ENCODE data around the gene KRT5.

Gene KRT5

DNA sequence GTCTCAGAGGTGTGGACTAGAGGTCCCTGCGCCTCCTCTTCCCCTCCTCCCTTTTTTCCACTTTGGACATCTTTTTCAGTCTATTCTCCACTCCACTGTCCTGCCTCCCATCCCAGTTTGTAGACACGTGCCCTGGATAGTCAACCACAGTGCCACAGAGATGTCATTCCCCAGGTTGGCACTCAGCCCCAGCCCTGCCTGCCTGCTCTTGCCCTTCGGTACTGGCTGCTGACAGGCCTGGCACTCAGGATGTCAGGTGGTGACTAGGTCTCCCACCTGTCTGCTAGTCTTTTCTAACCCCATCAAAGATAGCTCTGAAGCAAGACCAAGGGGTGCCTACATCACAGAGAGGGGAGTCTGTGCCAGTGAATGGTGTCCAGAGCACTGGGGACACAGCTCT, 16.9 kb upstream of the KRT5 start:
- no peak for DNase-seq (ENCODE audit: low spot score)

DNA sequence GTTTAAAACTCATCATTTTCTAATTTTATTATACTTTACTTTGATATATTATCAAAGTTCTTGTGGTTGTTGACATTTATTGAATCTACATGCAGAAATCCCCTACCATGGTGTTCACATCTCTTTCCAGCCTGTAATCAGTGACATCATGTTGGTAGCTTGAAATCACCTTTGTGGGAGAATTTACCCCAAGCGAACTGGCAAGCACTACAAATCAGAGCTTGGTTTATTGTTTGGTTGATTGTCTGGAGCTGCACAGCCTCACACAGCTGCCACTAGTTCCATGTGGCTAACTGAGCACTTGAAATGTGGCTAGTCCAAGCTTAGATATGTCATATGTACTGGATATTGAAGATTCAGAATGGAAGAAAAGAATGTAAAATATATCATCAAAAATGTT, 15.4 kb upstream of the KRT5 start:
- DNase-seq (ENCODE audit: low spot score): no peak

DNA sequence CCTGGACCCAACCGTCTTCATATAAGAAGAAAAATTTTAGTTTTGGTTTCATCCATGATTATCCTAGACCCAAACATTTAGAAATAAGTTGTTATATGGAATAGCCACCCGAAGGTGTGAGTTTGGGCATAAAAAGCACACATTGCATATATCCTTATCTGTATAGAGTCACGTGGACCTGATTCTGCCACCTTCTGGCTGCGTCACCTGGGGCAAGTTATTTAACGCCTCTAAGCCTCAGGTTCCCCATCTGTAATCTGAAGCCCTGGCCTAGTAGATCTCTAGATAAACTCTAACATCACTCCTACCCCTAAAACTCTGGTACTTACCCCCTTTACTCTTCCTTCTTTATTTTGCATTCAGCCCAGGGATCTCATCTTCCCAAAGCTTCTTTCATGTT, 14.3 kb upstream of the KRT5 start:
- DNase-seq (ENCODE audit: low spot score): no peak

DNA sequence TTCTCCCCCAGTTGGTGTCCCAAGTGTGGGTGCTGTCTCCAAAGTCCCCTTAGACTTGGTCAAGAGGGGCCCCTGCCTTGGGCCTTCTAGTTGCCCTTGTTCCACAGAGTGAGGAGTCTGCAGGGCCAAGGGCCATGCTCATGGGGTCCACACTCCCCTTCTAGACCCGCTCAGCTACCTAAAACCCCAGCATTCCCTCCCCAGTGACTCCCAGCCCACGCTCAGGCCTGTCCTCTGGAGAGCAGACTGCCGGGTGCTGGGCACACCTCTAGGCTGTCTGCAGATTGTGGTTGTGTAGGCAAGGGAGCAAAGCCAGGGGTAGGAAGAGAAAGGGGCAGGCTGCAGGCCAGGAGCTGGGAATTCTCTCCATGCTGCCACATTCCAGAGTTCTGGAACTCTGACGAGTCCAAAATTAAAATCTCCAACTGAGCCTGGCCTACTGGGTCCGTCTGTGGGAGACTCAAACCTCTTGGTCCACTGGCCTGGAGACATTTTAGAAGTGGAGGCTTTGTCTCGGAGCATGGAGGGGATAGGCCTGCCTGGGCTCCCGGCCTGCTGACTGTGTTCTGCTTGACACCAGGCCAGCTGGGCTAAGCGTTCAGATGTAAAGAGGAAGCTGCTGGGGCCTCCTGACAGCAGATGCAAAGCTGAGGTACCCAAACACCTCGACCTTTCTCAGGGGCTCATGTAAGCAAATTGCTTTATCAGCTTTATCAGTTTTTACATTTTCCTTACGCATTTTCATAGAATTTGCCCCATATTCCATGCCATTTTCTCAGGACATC, 13.7 kb upstream of the KRT5 start:
- DNase-seq (ENCODE audit: low spot score): no peak

DNA sequence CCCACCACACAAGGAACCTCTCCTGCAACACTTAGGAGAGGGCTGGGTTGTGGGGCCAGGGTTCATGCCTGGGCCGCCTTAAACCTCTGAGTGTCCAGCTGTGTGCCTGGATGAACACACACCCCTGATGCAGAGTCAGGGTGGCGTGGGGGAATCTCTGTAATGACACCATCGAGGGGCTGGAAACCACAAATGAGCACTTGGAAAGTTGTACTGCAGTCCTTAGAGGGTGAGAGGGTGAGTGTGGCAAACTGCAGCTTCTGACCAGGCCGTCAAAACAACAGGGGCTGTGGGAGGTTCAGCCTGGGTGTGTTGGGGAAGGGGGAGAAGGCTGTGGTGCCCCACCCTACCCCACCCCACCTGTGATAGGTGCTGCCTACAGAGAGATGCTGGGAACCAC, 12.4 kb upstream of the KRT5 start:
- no peak for DNase-seq (ENCODE audit: low spot score)

DNA sequence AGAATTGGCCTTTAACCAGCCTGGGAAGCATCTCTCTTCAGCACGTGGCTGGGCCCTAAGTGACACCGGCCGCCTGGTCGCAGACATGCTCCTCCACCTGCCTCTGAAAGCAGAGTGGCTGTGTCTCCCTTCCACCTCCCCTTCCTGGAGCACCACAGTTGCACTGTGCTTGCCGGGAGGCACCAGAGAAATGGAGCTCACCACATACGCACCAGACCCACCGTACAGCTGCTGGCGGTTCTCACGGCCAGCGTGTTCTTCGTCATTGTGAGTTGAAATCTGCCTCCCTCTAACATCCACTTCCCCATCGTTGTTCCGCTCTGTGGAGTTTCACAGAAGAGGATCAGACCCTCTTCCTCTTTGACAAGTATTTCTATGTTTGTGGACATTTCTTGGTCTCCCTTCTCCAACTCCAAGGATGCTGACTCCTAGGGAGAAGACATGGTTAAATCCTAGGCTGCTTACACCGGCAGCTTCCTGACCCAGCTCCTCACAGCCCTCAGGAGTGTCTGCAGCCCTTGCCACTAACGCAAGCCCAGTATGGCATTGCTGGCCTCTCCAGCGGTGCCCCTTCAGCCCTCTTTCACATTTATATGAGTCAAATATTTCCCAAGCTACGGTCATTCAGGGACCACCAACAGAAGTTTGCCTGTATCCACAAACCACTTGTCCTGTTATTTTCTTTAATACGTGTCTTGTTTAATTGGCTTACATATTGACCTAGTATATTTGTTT, 11.5 kb upstream of the KRT5 start:
- no peak for DNase-seq (ENCODE audit: low spot score)

DNA sequence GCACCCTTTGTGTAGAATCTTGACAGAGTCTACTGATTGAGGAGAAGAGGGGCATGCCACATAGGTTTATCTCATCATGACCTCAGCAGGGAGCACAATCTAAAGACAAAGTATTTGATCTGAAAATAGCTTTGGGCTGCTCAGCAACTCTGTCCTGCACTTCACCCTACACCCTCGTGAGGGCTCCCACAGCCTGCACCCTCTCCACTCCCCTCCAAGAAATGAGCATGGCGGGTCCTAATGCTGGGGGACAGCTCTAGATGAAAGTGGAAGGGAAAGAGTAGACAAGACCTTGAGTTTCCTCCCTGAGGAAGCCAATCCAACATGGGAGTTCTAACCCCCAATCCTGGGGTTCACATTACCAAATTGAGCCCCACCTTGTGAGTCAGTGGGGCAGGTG, 10.7 kb upstream of the KRT5 start:
- DNase-seq (ENCODE audit: low spot score): no peak

DNA sequence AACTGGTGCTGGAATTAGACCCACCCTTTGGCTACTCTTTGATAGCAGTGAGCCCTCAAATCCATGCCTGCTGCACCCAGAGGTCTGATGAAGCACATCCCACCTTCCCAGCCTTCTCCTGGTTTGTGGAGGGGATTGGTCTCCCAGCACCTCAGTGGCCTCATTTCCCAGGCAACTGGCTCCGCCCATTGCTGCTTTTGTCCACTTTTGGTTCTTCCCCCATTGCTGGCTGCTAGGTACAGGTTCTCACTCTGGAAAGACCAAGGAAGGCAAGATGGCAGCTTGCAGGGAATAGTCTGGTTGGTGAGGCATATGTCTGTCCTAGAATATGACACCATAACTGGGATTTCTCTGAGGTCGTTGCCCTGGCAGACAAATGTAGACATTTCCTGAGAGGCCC, 10.2 kb upstream of the KRT5 start:
- no peak for DNase-seq (ENCODE audit: low spot score)

DNA sequence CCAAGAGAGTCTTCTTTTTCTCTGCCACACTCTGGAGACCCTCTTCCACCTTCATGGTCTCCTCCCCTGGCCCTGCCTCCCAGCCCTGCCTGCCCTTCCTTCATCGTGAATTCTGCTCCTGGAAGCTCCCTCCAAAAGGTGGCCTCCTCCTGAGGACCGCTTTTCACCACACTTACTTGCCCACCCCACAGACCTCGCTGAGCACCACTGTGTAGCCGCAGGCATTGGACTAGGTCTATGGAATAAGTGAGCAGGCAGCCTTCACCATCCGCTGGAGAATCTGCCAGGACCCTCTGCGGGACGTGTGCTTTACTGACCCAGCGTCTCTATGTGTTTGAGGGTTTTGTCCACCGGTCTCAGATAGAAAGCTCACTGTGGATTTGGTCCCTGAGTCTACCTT, 9.7 kb upstream of the KRT5 start:
- DNase-seq (ENCODE audit: low spot score): no peak

DNA sequence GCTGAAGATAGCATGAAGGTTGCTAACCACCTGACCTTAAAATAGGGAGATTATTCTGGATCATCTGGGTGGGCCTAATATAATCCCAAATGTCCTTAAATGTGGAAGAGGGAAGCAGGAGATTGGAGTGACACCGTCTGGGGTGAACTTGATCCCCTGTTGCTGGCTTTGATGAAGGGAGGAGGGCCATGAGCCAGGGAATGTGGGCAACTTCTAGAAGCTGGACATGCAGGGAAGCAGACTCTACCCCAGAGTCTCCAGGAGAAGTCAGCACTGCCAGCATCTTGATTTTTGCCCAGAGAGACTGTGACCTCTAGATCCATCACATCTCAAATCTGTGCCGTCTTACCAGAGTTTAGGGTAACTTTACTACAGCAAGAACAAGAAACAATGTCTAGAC, 9.2 kb upstream of the KRT5 start:
- no peak for DNase-seq (ENCODE audit: low spot score)

DNA sequence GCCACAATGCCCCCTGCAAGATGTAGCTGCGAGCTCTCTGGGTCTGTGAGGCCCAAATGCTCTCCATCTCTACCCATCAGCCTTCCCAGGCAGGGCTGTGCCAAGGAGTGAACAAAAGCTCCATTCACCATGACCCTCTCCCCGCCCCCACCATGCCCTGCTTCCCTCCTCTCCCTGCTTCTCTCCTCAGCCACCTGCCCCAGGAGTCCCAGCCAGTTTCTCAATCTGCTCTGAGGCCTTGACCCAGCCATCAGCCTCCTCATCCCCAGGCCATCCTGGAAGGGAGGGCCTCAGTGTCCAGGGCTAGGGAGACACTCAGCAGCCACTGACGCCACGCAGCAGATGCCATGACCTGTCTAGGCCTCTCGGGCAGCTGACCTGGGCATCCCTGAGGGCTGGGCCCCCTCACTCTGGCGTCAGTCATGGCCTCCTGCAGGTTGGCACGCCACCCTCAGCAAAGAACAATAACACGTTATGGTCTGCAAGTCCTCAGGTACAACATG, 8.5 kb upstream of the KRT5 start:
- no peak for DNase-seq (ENCODE audit: low spot score)

DNA sequence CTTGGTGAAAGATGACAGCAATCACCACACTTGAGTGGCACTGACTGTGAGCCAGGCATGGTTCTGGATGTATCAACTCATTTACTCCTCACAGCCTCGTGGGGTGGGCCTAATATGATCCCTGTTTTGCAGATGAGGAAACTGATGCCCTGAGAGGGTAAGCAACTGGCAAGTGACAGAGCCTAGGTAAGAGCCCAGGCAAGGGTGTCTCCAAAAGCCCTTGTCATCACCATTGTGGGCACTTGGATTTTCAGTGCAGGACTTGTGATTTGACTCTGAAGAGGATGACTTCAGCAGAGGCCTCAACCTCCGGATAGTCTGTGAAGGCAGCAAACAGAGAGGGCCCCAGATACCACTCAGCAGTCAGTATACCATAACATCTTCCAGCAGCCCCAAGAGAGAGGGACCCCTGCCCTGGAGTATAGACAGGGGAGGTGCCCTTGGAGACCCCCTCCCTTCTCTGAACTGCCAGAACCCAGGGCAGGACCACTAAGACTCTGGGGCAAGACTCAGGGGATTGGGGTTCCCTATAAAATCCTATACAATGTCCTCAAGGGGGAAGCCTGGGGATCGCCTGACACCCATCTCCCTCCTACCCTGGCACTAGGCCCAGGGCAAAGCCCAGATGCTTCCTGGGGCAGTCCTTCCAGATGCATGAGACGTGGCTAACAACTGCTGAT, 7.1 kb upstream of the KRT5 start:
- DNase-seq (ENCODE audit: low spot score): no peak

DNA sequence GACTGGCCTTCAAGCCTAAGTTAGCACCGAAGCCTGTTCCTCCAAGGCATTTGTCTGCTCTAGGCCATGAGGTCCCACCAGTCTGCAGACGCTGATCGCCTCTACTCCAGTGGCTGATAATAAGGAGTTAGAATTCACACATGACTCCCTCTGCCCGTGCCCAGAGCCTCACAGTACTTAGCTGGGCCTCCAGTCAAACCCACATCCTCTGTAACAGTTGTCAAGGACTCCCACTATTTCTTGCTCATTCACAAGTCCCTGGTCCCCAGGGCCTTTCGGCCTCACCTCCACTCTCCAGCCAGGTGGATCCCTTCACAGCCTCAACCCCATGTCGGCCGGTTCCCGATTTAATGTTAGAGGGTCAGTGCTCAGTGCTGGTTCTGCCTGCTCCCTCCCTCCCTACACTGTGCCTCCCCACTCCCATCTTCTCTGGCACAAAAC, 6.3 kb upstream of the KRT5 start:
- DNase-seq (ENCODE audit: low spot score): no peak

DNA sequence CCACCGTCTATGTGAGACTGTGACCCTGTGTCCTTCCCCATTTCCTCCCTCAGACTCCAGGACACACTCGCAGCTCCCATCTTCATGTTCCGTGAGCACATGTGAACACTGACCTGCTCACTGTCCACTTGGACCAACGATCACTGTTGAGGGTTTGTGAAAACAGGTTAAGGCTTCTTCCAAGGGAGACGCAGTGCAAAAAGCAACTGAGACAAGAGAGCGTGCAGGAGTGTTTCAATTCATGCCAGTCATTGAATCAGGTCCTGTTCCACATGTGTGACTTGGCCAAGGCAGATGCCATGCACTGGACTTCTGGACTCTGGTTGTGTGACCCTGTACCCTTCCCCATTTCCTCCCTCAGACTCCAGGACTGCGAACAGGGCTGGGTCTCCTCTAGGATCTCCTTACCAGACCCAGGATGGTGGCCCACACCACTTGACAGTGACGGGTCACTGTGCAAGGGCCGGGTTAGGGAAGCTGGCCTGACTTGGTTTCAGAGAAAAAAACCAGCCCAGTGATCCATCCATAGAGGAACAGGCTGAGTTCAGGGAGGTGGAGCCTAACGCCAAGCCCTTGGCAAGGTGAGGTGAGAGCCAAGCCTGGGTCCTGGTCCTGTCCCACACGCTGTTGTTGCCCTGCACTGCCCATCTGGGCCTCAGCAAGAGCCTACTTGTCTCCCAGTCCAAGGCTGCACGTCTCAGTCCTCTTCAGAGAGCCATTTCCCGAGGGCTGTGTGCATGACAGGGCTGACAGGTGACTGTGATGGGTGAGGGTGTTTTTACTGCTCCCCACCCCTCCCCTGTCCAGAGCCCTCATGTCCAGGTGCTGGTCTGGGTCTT, 5.7 kb upstream of the KRT5 start:
- no peak for DNase-seq (ENCODE audit: low spot score)

DNA sequence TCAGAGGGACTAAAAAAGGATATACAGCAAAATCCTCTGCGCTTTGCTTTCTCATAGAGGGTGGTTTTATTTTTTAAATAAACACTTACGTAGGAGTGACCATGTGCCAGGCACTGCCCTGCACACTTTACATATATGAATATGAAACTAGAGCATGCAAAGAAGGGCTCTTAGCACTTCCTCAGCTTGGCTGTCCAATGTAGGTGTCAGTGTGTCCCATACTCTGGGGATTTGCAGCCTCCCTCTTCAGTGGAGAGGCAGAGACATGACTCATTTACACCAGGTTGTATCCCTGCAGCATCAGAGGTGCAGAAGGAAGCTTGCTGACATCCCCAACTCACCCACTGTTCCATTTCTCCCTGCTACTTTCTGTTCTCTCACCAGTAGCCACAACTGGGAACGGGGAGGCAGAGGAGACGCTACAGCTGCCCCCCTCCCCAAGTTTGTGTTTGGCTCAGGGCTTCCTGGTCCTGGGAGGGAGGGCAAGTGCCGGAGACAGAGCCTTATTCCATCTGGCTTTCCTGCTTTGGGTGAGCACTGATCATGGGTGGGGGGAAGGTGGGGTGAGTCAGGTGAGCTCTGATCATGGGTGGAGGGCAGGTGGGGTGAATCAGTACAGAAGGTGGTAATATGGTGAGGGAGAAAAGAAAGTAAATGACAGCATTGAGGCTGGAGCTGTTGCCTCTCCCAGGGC, 4.9 kb upstream of the KRT5 start:
- DNase-seq (ENCODE audit: low spot score): no peak

DNA sequence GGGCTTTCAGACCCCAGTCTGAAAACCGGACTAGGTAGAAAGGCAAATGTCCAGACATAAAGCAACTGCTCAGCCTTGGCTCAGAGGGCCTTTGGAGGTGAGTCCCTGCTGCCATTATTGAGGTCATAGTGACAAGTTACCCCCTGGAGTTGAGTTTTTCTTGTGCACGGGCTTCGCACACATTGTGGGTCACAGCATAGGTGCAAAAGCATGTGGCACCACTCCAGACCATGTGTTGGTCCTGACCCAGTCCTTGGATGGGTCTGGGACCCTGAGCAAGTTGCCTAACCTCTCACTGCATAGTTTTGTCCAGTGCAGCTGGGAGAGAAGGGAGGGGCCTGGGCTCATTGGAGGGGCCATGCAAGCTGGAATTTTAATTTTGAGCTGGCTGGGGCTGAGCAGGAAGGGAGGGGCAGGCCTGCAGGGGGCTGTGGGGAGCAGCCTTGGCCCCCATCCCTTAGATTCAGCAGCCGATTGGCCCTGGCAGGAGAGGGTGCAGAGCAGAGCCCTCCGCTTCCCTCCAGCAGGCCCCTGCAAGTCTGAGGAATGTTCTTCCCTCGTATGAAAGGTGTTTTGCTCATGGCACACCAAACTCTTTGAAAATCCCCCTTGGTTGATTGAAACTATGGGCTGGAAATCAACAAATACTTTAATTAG, 4.2 kb upstream of the KRT5 start:
- DNase-seq (ENCODE audit: low spot score): no peak

DNA sequence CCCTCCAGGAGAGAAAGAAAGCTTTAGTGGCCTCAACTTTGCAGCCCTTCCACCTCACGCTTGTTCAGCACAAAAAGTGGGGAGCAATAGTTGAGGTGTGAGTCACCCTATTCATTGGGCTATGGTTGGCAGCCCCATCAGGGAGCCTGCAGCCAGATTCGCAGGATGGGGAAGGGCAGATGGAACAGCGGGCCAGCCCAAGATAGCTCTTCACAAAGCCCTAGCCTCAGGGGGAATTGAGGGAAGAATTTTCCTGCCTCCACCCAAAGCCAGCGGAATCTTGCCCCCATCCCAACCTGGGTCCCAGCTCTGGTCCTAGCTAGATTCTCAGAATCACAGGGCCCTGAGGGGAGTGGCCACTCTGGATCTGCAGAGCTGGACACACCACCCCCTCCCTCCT, 3.6 kb upstream of the KRT5 start:
- DNase-seq (ENCODE audit: low spot score): no peak

DNA sequence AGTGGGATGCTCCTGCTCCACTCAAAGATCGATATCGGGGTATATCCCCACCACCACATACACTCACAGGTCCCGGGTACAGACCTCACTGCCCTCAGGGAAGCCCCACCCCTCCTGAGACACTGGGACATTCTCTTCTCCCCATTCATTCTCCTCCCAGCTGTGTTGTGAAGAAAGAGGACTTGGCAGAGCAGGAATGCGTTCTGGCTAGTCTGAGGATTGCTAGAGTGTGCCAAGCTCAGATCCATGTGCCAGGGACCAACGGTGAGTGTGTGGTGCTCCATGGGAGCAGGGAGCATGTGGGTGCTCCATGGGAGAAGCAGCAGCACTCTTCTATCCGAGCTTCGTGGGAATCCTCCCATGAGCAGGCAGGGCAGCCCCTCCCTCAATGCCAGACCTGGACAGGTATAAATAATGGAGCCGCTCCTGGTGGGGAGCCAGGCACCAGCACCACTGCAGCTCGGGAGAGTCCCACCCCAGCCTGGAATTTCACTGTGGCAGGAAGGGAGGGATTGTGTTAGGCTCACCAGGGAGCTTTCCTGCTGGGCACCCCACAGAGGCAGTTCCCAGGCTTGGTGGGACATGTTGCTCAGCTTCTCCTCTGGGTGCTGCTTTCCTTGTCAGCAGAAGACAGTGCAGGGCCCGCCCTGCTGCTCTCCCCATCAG, 2.3 kb upstream of the KRT5 start:
- DNase-seq (ENCODE audit: low spot score): peak; percentile 39

DNA sequence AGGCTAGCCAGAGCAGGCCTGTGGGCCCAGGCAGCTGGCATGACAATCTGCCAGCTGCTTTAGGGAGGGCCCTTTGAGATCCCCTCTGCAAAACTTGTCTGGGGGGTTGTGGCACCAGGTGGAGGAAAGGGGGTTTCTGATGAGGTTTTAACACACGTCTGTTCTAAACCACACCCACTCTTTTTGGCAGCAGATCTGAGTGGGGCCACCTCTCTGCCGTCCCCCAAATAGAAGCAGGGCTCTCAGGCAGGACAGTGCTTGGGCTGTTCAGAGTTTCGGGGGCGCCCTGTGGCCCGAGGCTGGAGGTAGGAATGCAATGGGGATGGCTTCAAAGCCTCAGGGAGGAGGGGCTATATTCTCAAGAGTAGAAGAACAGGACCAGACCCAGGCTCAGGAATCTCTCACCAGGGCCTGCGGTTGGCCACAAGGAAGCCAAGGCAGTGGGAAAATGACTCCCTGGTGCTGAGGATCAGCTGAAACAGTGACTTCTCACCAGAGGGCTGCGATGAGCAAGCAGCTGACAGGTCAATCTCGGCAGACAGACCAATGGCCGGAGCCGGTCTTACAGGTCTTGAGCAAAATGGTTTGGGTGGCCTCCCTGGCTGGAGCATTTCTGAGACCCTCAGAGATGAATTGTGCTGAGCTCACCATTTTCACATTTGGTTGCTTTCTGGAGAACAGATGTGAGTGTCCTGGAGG, 1.5 kb upstream of the KRT5 start:
- peak; percentile 73 for DNase-seq (ENCODE audit: low spot score)

DNA sequence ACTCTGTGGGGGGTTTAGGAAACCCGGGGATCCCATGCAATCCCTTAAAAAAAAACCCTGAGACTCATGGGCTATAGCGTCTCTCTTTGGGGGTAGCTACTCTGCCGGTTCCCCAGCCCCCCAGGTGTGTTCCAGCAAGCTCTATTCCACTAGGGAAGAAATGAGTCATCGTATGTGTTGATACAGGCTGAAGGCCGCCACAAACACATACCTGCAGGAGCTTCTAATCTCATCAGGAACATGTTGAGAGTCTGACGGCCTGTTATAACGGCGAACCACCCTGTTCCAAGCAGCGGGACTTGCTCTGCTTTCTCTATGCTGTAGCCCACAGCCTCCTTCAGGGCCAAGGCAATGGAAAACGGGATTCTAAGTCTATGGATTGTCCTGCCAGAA, 977 bp upstream of the KRT5 start:
- DNase-seq (ENCODE audit: low spot score): no peak

All from AG08395 (cell line).